Spleen (tissue), 11 donors: ENCODE data around the gene ETV6. TPM values are rescaled to one million over a fixed set of nuclear protein-coding genes. Genes with fewer than 3 reads are reported as not detected.
A peak's percentile ranks its signal among the peaks of the same experiment; 100 is the strongest.

Experiments used
- DNase-seq: peaks from one replicate; pipeline ENCODE4 v3.0.0-alpha.2; 2020
- H3K27ac ChIP-seq, 8 donors: fragments of 200-600 bp; sonication (generic) in 7 of 8; 1 replicate in 4 of 8; 2 replicates in 4 of 8; pipeline versions ENCODE4 v1.5.0 to v1.8.0; 2016 to 2021; ENCODE audit warnings: inconsistent platforms in 4 of 8, mild to moderate bottlenecking in 4 of 8, moderate library complexity in 1 of 8
- H3K27me3 ChIP-seq, 7 donors: fragments of 200-600 bp; sonication (generic) in 6 of 7; replicated peaks in 1 of 7; 1 replicate in 4 of 7; 2 replicates in 3 of 7; pipeline versions ENCODE4 v1.5.0 to v1.8.0; 2016 to 2021; ENCODE audit warnings: inconsistent platforms in 3 of 7, mild to moderate bottlenecking in 1 of 7
- H3K36me3 ChIP-seq, 6 donors: fragments of 200-600 bp; sonication (generic) in 5 of 6; 1 replicate in 4 of 6; 2 replicates in 2 of 6; pipeline versions ENCODE4 v1.5.0 to v1.8.0; 2016 to 2021; ENCODE audit warnings: inconsistent platforms in 2 of 6
- H3K4me1 ChIP-seq, 6 donors: fragments of 200-600 bp; sonication (generic) in 5 of 6; 1 replicate in 3 of 6; 2 replicates in 3 of 6; pipeline versions ENCODE4 v1.5.0 to v1.8.0; 2016 to 2021; ENCODE audit warnings: inconsistent platforms in 3 of 6
- H3K4me3 ChIP-seq, 8 donors: fragments of 200-600 bp; sonication (generic) in 7 of 8; 1 replicate in 4 of 8; 2 replicates in 4 of 8; pipeline versions ENCODE4 v1.5.0 to v1.8.0; 2016 to 2021; ENCODE audit warnings: inconsistent platforms in 4 of 8, mild to moderate bottlenecking in 4 of 8, moderate library complexity in 2 of 8
- H3K9me3 ChIP-seq, 8 donors: fragments of 200-600 bp; sonication (generic) in 7 of 8; 1 replicate in 4 of 8; 2 replicates in 4 of 8; pipeline versions ENCODE4 v1.5.0 to v1.8.0; 2016 to 2021; ENCODE audit warnings: inconsistent platforms in 4 of 8
- CTCF ChIP-seq, 11 experiments: fragments of 200-600 bp in 7 of 11; fragments of 450-650 bp in 4 of 11; sonication (generic) in 4 of 11; IDR thresholded peaks in 8 of 11; conservative IDR thresholded peaks in 3 of 11; 1 replicate in 7 of 11; 2 replicates in 4 of 11; pipeline versions ENCODE4 v1.4.0 to v1.8.0; 2016 to 2021; ENCODE audit warnings: antibody characterized with exemption in 11 of 11, inconsistent platforms in 4 of 11, mild to moderate bottlenecking in 1 of 11
- POLR2A ChIP-seq, 3 donors: fragments of 450-650 bp; IDR thresholded peaks; one replicate each; pipeline ENCODE4 v1.5.1; 2017; ENCODE audit warnings: antibody characterized with exemption in 3 of 3, mild to moderate bottlenecking in 1 of 3
- POLR2AphosphoS5 ChIP-seq, 3 donors: sonication (generic); formaldehyde crosslinking; IDR thresholded peaks; one replicate each; pipeline ENCODE4 v1.5.1; 2017; ENCODE audit warnings: antibody characterized with exemption in 3 of 3
- WGBS, 5 donors: extraction: QIAGEN DNeasy Blood & Tissue Kit in 3 of 5; methylation state at CpG; one replicate each; pipeline versions ENCODE4 v1.1.5 to v1.1.7; 2013 to 2018; 5-methylcytosine and 5-hydroxymethylcytosine counted together
- intact Hi-C: fragments of 100-400 bp; cut with DNase I; formaldehyde crosslinking; loops from one replicate; pipeline ENCODE4 v1.15.0; 2023; ENCODE audit warnings: low total_unique reads
- polyA plus RNA-seq, 3 donors: library from polyadenylated mRNA; stranded (reverse); fragments of 200-250 nt; gene quantifications; one replicate each; pipeline ENCODE4 v1.2.1, GENCODE V29; 2013
- total RNA-seq, 7 donors: library from RNA; depleted of rRNA in 3 of 7; stranded (reverse); fragments of >200 nt in 3 of 7; fragmentation: NEBNext Ultra II Directional in 4 of 7; extraction: Animal tissue kit (Norgen Biotek cat#: 25700) in 4 of 7; gene quantifications; one replicate each; pipeline versions ENCODE4 v1.1.0 to v1.2.1, GENCODE V29; 2016 to 2021
- donor health status: healthy with polysubstance abuse.
- donor health status: DM: no; HTN: no; CAD: no; lungs with moderate emphysema.
- donor health status: DM: no; HTN: no; CAD: no.
- donor health status: Bipolar disorder and iron deficiency.
- donor health status: healthy.
- donor health status: DM: no; HTN: no; CAD: no.
- donor health status: DM: yes; HTN: yes; CAD: no.

Gene ETV6
- total and polyA plus RNA-seq, 10 donors: 7.2 to 116 (median 57.8) TPM

GRCh38 chr12:11731455-11731854 is 82.0 kb downstream of the ETV6 start:
- no peak for DNase-seq
- Histone ChIP-seq H3K4me1 (peaks cover 52 to 99% (median 81%) of the 10 kb centered on the region in 6 donors), H3K27ac (peak overlapping the region; percentile 15 to 84 (median 72)), H3K27me3 (no peaks in the 10 kb centered on the region), H3K36me3 (no peaks in the 10 kb centered on the region), H3K4me3 (peak overlapping the region in 1 of 8 donors; percentile 44), H3K9me3 (no peaks in the 10 kb centered on the region)
- TF ChIP-seq POLR2AphosphoS5 (IDR thresholded peaks at IDR 0.05) (no peak), POLR2A (IDR thresholded peaks at IDR 0.05) (no peak)
- intact Hi-C loops: no loop called here
- 25 to 36% (median 30%) methylated on average over 3 of the region's 3 CpGs for WGBS, 5 donors

DNA sequence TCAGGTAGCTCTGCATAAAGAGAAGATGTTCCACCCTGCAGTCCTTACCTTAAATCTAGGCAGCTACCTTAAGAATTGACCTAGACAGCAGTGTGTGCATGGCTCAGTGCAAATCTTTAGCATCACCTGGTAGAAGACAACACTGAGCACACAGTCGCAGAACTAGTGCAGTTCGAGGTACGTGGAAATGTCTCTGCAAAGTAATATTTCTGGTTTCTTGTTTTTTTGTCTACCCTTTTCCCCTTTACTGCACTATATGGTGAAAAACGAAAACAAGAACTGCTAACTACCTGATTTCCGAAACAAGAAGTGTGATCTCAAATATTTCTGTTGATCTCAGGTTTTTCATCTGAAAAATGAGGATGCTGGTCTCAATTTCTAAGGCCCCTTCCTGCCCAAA is 82.5 kb downstream of the ETV6 start:
- H3K27ac ChIP-seq: peak overlapping the region; percentile 15 to 84 (median 72)
- peak overlapping the region in 1 of 8 donors; percentile 44 for H3K4me3 ChIP-seq
- intact Hi-C loops: no loop called here
- DNase-seq: no peak
- 48 to 61% (median 57%) methylated on average over 5 of the region's 5 CpGs for WGBS, 5 donors
- H3K4me1 ChIP-seq: peaks cover 49 to 99% (median 78%) of the 10 kb centered on the region in 6 donors
- H3K9me3 ChIP-seq: no peaks in the 10 kb centered on the region
- TF ChIP-seq CTCF (IDR thresholded peaks at IDR 0.05 in 8 of 11, conservative IDR thresholded peaks at IDR 0.05 in 3 of 11): no peak
- TF ChIP-seq POLR2A (IDR thresholded peaks at IDR 0.05): no peak
- peak in 1 of 3 donors; percentile 6 for TF ChIP-seq POLR2AphosphoS5 (IDR thresholded peaks at IDR 0.05)
- no peaks in the 10 kb centered on the region for H3K27me3 ChIP-seq
- no peaks in the 10 kb centered on the region for H3K36me3 ChIP-seq

- 64 to 77% (median 70%) methylated on average over 2 of the region's 2 CpGs for WGBS, 5 donors
- peaks cover 45 to 99% (median 75%) of the 10 kb centered on the region in 6 donors for H3K4me1 ChIP-seq
- intact Hi-C loops: no loop called here
Observed at GRCh38 chr12:11732715-11733114, 83.2 kb downstream of the ETV6 start.

DNA sequence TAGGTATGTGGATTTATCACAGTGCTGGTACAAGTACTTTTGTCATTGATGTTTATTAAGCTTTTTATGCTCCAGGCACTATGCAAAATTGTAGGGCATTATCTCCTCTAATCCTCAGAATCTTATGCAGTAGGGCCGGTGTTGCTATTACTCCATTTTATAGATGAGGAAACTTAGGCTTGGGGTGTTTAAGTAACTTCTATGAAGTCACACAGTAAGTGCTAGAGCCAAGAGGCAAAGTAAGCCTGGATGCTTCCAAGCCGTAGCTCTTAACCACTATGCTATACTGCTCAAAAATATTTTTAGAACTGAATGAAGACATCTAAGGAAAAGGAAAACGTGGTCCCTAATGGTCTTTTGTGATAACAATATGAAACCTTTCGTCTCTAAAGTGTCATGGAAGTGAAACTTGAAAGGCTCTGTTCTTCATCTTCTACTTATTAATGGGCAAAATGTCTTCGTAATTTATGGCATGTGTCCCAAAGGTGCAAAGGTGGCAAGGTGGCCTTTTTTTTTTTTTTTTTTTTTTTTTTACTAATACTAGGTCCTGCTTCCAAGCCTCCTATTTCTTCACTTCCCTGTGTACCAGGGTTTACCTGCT is 85.2 kb downstream of the ETV6 start:
- peak overlapping the region in 1 of 8 donors; percentile 80 for H3K27ac ChIP-seq
- no peaks in the 10 kb centered on the region for H3K9me3 ChIP-seq
- no peaks in the 10 kb centered on the region for H3K36me3 ChIP-seq
- intact Hi-C loops: no loop called here
- no peaks in the 10 kb centered on the region for H3K27me3 ChIP-seq
- no peak for DNase-seq
- WGBS, 5 donors: 59 to 65% (median 62%) methylated on average over 5 of the region's 5 CpGs
- no peak overlapping the region for H3K4me3 ChIP-seq
- peaks cover 34 to 98% (median 62%) of the 10 kb centered on the region in 6 donors for H3K4me1 ChIP-seq
- TF ChIP-seq POLR2AphosphoS5 (IDR thresholded peaks at IDR 0.05): no peak
- no peak for TF ChIP-seq POLR2A (IDR thresholded peaks at IDR 0.05)

More at GRCh38 chr12:11732715-11733114, 83.2 kb downstream of the ETV6 start:
- H3K27ac ChIP-seq: peak overlapping the region in 7 of 8 donors; percentile 69 to 84 (median 73)
- no peaks in the 10 kb centered on the region for H3K36me3 ChIP-seq
- peak overlapping the region in 1 of 8 donors; percentile 44 for H3K4me3 ChIP-seq
- DNase-seq: no peak
- H3K9me3 ChIP-seq: no peaks in the 10 kb centered on the region
- TF ChIP-seq CTCF (IDR thresholded peaks at IDR 0.05 in 8 of 11, conservative IDR thresholded peaks at IDR 0.05 in 3 of 11): no peak
- no peak for TF ChIP-seq POLR2AphosphoS5 (IDR thresholded peaks at IDR 0.05)
- no peak for TF ChIP-seq POLR2A (IDR thresholded peaks at IDR 0.05)
- H3K27me3 ChIP-seq: no peaks in the 10 kb centered on the region

GRCh38 chr12:11738450-11738849 is 89.0 kb downstream of the ETV6 start:
- Histone ChIP-seq H3K27ac (no peak overlapping the region), H3K27me3 (no peaks in the 10 kb centered on the region), H3K4me3 (no peak overlapping the region), H3K9me3 (no peaks in the 10 kb centered on the region), H3K36me3 (no peaks in the 10 kb centered on the region), H3K4me1 (peaks cover 9 to 98% (median 55%) of the 10 kb centered on the region in 6 donors)
- 87 to 96% (median 89%) methylated on average over 6 of the region's 6 CpGs for WGBS, 5 donors
- TF ChIP-seq POLR2AphosphoS5 (IDR thresholded peaks at IDR 0.05) (no peak), CTCF (IDR thresholded peaks at IDR 0.05 in 8 of 11, conservative IDR thresholded peaks at IDR 0.05 in 3 of 11) (no peak), POLR2A (IDR thresholded peaks at IDR 0.05) (no peak)
- intact Hi-C loops: no loop called here
- no peak for DNase-seq
